GM12891 (cell line): ENCODE results near the gene CTAGE1.

Experiments used
- DNase-seq: peaks from one replicate; pipeline ENCODE4 v3.0.0; 2011; ENCODE audit warnings: low spot score; ENCODE audit not compliant: insufficient read length
- FAIRE-seq: peaks from 2 replicates; lab custom pipeline; 2011; peaks lifted over from hg19 to GRCh38; lab: Jason Lieb, UNC
- PAX5 ChIP-seq: IDR thresholded peaks from 2 replicates; pipeline ENCODE4 v1.6.1; 2011; ENCODE audit warnings: low read length, moderate library complexity, mild to moderate bottlenecking; ENCODE audit not compliant: insufficient read depth, severe bottlenecking
- POLR2A ChIP-seq: IDR thresholded peaks from 2 replicates; pipeline ENCODE4 v1.6.1; 2011; ENCODE audit warnings: low read depth, low read length, control low read depth
- POLR2AphosphoS5 ChIP-seq: IDR thresholded peaks from 2 replicates; pipeline ENCODE4 v1.6.1; 2011; ENCODE audit warnings: low read depth, low read length, control low read depth
- POU2F2 ChIP-seq: IDR thresholded peaks from 2 replicates; pipeline ENCODE4 v1.6.1; 2011; ENCODE audit warnings: low read depth, mild to moderate bottlenecking, control low read depth, low read length, moderate library complexity
- SPI1 ChIP-seq: IDR thresholded peaks from 2 replicates; pipeline ENCODE4 v1.6.1; 2011; ENCODE audit warnings: low read depth, low read length, control low read depth
- TAF1 ChIP-seq: IDR thresholded peaks from 2 replicates; pipeline ENCODE4 v1.6.1; 2011; ENCODE audit warnings: low read depth, low read length, control low read depth

The CTAGE1 gene

DNA sequence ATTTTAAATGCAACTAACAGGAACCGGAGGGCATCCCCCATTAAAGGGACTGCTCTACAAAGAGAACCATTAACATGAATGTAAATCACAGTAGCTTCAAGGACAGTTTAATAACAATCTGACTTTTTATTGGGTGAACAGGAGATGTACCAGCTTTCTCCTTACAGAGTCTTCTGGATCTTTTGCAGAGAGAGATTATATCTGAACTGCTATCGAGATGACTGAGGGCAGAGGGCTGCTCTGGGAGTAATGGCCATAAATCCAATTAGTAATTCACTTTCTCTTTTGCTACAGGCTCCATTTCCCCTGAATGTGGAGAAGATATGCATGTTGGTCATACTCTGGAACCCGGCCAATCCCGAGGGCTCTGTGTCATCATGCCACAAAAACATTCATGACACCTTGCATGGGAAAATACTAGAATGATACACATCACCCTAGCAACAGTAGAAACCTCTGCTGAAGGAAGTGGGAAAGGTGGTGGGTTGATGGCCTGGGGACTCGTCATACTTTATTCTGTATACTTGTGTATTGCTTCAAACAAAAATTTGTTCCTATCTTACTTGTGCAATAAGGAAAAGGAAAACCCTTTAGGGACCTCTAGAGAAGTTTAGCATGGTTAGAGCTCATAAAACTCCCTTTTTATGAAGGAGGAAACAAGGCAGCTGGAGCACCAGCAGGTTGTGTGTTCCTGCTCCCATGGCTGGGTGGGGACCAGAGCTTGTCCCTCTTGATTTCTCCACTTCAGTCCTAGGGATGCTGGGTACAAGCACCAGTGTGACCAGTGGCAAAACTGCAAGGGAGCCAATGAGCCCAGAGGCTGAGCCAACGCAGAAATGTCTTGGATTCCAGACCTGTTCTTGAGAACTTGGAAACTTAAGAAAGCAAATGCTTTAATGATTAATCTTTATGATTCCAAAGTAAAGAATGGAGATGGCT is 26.0 kb downstream of the CTAGE1 start:
- no peak for DNase-seq
- FAIRE-seq: no peak
- TF ChIP-seq POU2F2: no peak
- no peak for TF ChIP-seq POLR2A
- no peak for TF ChIP-seq SPI1
- TF ChIP-seq TAF1: no peak
- no peak for TF ChIP-seq POLR2AphosphoS5

DNA sequence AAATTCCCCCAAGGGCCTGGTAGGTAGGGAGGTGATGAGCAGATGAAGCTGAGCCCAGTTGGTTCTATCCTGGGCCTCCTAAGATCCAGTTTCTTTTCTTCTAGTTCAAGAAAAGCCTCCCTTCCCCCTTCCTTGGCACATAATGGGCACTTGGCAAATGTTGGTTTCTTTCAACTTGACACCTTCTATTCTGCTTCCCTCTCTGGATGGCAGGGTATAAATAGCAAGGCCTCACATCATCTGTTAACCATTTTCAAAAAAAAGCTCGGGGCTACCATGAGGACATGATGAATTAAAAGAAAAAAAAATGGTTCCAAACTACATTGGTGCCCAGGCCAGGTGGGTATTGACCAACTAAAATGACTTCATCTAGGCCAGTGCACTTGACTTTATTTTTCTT is 29.9 kb downstream of the CTAGE1 start:
- FAIRE-seq (no peak), DNase-seq (no peak)
- TF ChIP-seq TAF1 (no peak), SPI1 (no peak), POLR2AphosphoS5 (no peak), POU2F2 (no peak), POLR2A (no peak), PAX5 (no peak)

DNA sequence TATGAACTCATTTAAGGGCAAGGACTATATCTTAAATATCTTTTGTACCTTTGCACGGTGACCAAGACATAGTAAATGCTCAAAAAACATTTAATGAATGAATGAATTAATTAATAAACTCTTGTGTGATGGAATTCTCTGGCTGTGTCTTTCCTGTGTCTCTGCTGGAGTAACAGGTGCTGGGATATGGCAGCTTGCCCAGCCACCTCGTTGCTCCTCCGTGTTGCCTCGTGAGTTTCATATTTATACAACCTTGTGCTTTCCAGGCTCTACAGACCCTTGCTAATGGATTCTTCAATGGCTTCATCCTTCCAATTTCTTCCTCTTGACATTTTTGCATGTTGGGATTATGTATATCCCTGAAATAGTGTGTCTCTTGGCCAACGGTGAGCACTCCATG is 30.4 kb downstream of the CTAGE1 start:
- no peak for DNase-seq
- no peak for FAIRE-seq
- TF ChIP-seq PAX5 (no peak), POLR2A (no peak), TAF1 (no peak), POU2F2 (no peak), SPI1 (no peak), POLR2AphosphoS5 (no peak)

DNA sequence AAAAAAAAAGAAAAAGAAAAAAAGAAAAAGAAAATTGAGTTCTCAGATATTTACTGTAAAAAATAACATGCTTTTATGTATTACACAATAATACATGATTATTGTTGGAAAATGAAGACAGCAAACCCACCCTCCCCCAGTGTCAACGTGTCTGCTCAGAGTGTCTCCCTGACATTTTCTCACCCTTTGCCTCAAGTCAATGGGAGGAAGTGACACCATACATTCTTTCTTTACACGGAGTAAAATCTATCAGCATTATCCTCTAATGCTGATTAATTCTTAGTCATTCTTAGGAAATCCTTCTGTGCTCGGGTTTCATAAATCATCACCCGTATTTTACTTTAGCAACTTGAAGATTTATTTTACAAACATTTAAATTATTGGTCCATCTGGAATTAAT is 32.0 kb downstream of the CTAGE1 start:
- no peak for TF ChIP-seq SPI1
- no peak for TF ChIP-seq POLR2A
- no peak for TF ChIP-seq POLR2AphosphoS5
- no peak for TF ChIP-seq TAF1
- no peak for TF ChIP-seq POU2F2
- TF ChIP-seq PAX5: no peak
- no peak for FAIRE-seq
- DNase-seq: no peak

DNA sequence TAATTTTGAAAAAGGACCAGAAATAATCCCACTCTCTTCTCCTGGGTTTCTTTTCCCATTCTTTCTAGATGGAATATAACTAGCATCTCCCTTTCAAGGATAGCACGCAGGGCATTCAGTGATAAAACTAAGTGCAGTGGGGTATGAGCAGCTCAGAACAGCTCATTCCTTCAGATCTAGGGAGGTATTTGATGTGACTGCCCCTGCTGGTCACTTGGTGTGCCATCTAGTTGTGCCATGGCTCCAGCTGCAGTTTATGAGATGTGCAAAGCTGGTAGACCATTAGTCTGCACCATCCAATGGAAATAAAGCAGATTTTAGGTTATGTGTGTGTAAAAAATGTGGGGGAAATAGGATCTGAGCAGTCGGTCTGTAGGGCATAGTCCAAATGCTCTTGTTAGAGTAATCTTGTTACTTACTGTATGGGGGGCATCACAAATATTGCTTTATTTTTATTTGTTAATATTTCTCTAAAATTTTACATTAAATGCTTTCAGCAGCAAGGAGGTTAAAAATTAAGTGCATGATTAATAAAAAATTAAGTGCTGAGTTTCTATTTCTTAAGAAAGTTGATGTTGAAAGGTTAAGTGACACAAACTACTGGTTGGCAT is 38.9 kb downstream of the CTAGE1 start:
- TF ChIP-seq SPI1: no peak
- FAIRE-seq (no peak), DNase-seq (no peak)

DNA sequence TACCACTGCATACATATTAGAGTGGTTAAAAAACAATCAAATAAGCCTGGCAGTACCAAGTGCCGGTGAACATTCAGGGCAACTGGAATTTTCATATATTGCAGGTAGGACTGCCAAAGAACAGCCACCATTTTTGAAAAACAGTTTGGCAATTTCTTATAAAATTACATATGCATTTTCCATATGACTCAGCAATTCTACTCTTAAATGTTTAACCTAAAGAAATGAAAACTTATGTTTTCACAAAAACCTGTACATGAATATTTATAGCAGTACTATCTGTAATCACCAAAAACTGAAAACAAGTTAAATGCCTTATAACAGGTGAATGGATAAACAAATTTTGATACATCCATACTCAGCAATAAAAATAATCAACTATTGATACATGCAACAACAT is 39.9 kb downstream of the CTAGE1 start:
- DNase-seq: no peak
- no peak for FAIRE-seq
- no peak for TF ChIP-seq TAF1
- TF ChIP-seq SPI1: no peak
- TF ChIP-seq POLR2A: no peak
- no peak for TF ChIP-seq POLR2AphosphoS5
- TF ChIP-seq POU2F2: no peak
- TF ChIP-seq PAX5: no peak

DNA sequence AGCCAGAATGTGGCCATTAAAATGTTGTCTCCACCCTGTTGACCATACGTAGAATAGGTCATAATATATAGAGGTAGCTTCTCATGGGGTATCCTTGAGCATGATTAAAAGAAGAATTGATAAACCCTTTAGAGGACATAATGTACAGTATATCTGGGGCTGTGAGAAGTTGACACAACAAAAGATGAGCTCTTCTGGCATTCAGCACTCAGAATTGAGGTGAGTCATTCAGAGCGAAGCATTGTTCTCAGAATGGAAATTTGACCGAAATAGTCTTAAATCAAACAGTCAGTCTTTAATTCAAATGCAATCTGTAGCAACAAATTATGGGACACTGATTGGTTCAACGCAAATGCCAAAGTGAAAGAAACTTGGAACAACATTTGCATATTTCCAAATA is 47.3 kb downstream of the CTAGE1 start:
- TF ChIP-seq PAX5: no peak
- TF ChIP-seq POU2F2: no peak
- no peak for TF ChIP-seq POLR2AphosphoS5
- FAIRE-seq (no peak), DNase-seq (no peak)

DNA sequence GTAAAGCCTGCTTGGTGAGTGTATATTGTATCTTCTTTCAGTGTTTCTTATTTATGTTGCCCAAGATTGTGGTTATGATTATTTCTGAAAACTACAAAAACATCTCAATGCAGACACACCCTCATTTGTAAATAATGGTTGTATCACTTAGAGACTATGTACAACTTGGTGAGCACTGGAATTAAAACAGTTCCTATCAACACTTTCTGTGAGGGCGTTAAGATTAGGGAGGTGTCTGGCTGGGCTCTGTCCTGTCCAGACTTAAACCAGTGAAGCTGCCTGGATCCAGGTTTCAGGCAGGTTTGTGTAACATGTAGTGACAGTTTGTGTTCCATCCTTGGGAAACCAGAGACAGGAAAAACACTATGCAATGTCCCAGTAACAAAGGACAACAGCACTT is 49.7 kb downstream of the CTAGE1 start:
- DNase-seq (no peak), FAIRE-seq (no peak)
- TF ChIP-seq SPI1: no peak
- TF ChIP-seq POLR2A: no peak

DNA sequence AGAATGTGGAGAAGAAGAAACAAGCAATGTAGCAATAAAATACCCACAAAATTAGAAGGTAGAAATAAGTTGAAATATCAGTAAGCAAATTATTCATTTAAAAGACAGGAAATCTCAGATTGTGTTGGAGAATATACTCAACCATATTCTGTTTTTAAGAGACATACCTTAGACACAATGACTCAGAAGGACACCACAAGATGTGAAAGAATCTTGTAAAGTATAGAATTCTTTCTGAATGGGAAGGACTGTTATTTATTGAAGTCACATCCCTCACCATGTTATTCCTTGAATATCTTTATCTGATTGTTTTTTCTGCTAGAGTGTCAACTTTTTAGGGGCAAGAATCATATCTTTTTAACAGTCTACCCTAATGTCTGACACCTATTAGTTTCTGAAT is 50.4 kb downstream of the CTAGE1 start:
- DNase-seq: no peak
- TF ChIP-seq TAF1: no peak
- no peak for TF ChIP-seq POU2F2
- no peak for TF ChIP-seq POLR2A
- no peak for TF ChIP-seq POLR2AphosphoS5
- TF ChIP-seq PAX5: no peak
- no peak for TF ChIP-seq SPI1
- FAIRE-seq: no peak

DNA sequence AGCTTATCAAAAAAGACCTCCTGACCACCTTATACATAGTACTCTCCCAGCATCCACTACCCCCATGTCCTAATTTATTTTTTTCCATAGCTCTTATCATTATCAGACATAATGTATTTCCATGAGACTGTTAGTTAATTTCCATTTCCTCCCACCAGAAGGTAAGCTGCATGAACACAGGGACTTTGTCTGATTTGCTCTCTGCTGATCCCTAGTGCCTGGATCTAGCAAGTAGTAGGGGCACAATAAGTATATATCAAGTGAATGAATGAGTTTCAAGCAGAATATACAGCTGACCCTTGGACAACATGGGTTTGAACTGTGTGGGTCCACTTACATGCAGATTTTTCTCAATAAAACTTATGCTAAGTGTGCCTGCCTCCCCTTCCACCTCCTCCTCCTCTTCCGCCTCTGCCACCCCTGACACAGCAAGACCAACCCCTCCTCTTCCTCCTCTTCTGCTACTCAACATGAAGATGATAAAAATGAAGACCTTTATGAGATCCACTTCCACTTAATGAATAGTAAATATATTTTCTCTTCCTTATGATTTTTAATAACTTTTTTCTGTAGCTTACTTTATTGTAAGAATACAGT is 53.8 kb downstream of the CTAGE1 start:
- no peak for DNase-seq
- FAIRE-seq: no peak

More for the DNA sequence above, 53.8 kb downstream of the CTAGE1 start:
- TF ChIP-seq POLR2A: no peak
- no peak for TF ChIP-seq POLR2AphosphoS5
- no peak for TF ChIP-seq PAX5
